Measurements from ENCODE around the gene MYO5C.
A peak's percentile ranks its signal among the peaks of the same experiment; 100 is the strongest.
"Not testable (repeated sequence)": the region's sequence is repeated elsewhere in the genome, so short reads cannot be mapped to it uniquely, and the experiment has no call there.

Gene MYO5C

DNA sequence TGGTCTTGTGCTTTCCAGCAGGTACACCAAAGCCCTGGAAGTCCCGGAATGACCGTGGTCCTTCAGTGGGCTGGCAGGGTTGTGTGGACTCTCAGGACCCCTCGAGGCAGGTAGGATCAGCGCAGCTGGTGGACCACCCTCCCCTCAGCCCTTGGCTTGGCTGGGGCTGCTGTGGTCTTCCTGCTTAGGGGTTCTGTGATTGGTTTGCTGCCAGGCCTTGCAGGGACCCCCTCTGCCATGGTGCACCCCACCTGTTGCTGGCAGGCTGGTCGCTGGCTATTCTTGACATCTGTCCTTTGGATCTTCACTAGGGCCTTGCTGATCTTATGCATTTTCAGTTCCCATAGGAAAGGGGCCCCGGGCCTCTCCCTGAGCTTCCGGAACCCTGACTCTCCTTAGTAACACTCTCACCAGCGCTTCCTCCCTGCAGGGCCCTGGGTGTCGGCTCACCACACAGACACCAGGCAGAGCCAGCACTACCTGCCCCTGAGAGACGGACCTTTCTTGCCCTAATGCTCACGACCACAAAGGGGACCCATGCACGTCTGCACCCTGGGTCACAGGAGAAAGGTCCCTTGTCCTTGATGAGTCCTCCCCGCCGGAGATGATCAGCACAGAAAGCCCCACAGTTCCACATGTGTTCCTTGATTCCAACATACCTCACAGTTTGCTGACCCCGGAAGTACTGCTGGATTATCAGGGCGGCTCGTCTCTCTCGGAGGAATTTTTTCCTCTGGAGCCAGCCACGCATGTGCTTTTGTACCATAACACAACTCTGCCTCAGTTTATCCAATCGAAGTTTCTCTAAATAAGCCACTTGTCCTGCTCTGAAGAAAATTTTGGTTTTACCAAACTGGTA is 51.7 kb downstream of the MYO5C start:
- no peak for DNase-seq (ENCODE audit: low read depth in 2 of 2)

DNA sequence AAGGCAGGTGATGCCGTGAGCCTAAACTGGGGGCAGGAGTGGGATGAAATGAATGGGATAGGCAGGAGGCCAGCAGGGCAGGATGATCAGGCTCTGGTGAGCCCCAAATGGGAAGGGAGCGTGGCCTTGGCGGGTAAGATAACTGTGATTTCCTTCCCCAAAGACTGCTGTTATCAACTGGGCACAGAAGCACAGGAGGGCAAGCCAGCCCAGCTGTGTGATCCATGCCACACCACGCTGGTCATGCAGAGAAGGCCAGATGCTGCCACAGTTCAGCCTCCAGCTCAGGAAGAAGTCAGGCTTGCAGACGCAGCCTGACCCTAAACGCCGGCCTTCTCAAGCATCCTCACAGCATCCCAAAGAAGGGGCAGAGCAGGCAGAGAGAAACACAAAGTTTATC is 52.3 kb downstream of the MYO5C start:
- no peak for DNase-seq (ENCODE audit: low read depth in 2 of 2)

DNA sequence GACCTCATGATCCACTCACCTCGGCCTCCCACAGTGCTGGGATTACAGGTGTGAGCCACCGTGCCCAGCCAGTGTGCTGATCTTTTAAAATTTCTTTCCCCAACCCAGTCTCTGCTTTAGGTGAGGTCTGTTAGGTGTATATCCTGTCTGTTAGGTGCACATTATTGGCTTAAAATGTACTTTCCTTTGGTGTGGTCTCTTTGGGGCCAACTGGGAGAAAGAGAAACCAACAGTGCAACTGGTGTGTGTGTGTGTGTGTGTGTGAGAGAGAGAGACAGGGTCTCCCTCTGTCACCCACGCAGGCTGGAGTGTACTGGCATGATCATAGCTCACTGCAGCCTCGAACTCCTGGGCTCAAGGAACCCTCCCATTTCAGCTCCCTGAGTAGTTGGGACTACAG is 54.1 kb downstream of the MYO5C start:
- no peak for DNase-seq (ENCODE audit: low read depth in 2 of 2)

- no peak for DNase-seq (ENCODE audit: low read depth in 2 of 2)
These were observed 55.4 kb downstream of the MYO5C start for GRCh38 chr15:52240166-52240565.

DNA sequence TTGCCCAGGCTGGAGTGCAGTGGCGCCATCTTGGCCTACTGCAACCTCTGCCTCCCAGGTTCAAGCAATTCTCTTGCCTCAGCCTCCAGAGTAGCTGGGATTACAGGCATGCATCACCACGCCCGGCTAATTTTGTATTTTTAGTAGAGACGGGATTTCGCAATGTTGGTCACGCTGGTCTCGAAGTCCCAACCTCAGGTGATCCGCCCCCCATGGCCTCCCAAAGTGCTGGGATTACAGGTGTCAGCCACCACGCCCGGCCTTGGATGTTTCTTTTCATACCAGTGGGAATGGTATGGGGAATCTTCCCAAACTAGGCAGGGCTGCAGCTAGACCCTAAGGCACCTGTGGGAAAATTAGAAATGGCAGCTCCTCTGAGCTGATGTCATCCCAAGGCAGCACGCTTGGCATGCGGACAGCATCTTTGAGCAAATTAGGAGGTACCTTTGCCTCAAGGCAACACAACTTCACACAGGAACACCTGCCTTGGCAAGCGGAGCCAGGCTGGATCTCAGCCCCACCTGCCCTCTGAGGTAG is 56.5 kb downstream of the MYO5C start:
- DNase-seq (ENCODE audit: low read depth in 2 of 2) = not testable (repeated sequence)

DNA sequence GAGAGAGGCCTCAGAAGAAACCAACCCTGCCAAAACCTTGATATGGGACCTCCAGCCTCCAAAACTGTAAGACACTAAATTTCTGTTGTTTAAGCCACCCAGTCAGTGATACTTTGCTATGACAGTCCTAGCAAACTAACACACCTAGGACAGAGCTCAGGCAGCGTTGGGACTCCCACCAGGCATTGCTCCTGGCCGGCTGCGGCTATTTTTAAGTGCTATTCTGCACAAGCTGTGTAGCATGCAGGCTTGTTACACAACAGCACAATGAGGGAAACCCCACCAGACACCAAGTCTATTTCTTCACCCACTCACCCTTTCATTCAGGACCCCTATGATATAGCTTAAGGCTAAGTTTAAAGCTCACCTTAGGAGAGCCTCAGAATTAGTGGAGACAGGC is 57.5 kb downstream of the MYO5C start:
- DNase-seq (ENCODE audit: low read depth in 2 of 2) = no peak

- DNase-seq (ENCODE audit: low read depth in 2 of 2) = no peak
These were observed 59.6 kb downstream of the MYO5C start for GRCh38 chr15:52236013-52236412.

GRCh38 chr15:52234596-52235541 is 60.7 kb downstream of the MYO5C start:
- no peak for DNase-seq (ENCODE audit: low read depth in 2 of 2)

DNA sequence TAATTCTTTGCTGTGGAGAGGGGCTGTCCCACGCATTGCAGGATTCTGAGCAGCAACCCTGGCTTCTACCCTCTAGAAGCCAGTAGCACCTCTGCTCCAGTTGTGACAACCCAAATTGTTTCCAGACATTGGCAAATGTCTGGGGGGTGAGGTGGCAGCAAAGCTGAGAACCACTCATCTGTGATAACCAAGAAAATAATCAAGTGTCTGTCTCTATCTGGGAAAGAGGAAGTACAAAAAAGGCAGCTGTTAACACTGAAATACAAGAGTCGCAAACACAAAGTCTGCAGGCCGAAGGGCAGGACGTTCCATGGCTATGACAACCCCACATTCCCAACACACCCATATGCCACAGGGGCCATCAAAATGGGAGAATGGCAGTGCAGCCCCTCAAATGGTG is 62.2 kb downstream of the MYO5C start:
- DNase-seq (ENCODE audit: low read depth in 2 of 2) = no peak

- DNase-seq (ENCODE audit: low read depth in 2 of 2) = no peak
These were observed 63.3 kb downstream of the MYO5C start for GRCh38 chr15:52232327-52232726.

- no peak for DNase-seq (ENCODE audit: low read depth in 2 of 2)
These were observed 65.5 kb downstream of the MYO5C start for GRCh38 chr15:52230073-52230472.

DNA sequence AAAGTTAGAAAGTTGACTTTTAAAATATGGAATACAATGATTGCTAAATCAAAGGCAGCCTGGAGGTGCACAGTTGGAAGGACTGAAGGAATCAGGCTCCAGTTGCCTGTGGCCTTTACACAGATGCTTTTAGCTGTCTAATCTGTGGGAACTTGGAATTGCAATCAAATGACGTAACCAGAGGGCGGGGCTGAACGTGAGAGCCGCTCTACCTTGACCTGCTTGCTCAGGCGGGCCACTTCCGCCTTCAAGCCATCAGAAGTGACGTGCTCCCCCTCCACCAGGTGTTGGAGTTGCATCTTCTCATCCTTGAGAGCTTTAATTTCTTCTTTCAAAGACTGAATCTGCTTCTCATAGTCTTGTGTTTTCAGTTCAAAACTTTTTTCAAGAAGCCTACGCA is 66.7 kb downstream of the MYO5C start:
- no peak for DNase-seq (ENCODE audit: low read depth in 2 of 2)

- DNase-seq (ENCODE audit: low read depth in 2 of 2) = peak; percentile 28 to 46
These were observed 68.1 kb downstream of the MYO5C start for GRCh38 chr15:52227456-52227855.

- no peak for DNase-seq (ENCODE audit: low read depth in 2 of 2)
These were observed 70.4 kb downstream of the MYO5C start for GRCh38 chr15:52225230-52225629.

- no peak for DNase-seq (ENCODE audit: low read depth in 2 of 2)
These were observed 71.4 kb downstream of the MYO5C start for GRCh38 chr15:52224211-52224610.

DNA sequence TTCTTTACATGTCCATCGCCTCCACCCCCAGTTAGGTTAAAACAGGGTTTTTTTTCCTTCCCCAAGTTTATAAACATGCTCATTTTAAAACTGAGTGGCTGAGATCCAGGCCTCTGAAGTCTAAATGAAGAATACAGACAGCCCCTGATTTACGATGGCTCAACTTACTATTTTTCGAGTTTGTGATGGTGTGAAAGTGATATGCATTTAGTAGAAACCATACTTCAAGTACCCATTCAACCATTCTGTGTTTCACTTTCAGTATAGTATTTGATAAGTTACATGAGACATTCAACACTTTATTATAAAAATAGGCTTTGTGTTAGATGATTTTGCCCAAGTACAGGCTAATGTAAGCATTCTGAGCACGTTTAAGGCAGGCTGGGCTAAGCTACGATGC is 73.9 kb downstream of the MYO5C start:
- DNase-seq (ENCODE audit: low read depth in 2 of 2) = no peak

DNA sequence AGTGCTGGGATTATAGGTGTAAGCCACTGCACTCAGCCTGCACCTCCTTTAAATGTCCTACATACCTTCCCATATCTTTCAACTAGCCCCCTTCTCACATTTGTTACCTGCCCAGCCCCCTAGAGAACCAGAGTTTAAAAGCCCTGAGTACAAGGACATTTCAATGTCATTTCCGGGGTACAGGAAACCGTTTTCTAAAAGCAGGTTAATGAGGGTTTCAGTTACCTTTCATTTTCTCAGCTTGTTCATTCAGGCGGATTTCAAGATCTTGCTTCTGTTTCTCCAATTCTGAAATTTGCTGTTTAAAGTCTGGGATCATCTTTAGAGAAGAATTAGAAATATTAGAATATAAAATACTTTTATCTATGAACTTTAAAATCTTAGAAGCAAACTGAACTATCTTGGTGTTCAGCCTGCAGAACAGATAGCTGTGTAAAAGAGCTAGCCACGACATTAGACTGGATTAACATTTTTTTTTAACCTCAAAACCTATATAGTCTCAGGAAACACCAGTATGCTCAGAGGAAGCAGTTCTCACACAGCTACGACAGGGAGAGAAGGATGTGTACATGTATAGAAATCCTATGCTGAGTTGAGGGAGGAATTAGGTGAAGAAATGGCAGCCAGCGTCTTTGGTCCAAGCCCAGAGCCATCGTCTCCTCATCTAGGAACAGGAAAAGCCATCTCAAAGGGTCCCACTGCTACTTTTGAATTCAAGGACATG is 74.5 kb downstream of the MYO5C start:
- no peak for DNase-seq (ENCODE audit: low read depth in 2 of 2)

DNA sequence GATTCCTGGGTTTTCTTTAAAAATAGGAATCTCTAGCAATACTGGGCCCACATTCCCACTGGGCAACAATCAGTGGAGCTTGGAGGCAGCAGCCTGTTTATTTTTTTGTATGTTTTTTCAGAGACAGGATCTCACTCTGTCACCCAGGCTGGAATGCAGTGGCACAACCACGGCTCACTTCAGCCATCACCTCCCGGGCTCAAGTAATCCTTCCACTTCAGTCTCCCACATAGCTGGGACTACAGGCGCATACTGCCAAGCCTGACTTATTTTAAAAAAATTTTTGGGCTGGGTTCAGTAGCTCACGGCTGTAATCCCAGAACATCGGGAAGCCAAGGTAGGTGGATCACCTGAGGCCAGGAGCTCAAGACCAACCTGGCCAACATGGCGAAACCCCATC is 75.4 kb downstream of the MYO5C start:
- no peak for DNase-seq (ENCODE audit: low read depth in 2 of 2)

GRCh38 chr15:52218816-52219215 is 76.8 kb downstream of the MYO5C start:
- DNase-seq (ENCODE audit: low read depth in 2 of 2) = no peak

- no peak for DNase-seq (ENCODE audit: low read depth in 2 of 2)
These were observed 77.2 kb downstream of the MYO5C start for GRCh38 chr15:52218371-52218770.

- no peak for DNase-seq (ENCODE audit: low read depth in 2 of 2)
These were observed 78.4 kb downstream of the MYO5C start for GRCh38 chr15:52217186-52217585.

DNA sequence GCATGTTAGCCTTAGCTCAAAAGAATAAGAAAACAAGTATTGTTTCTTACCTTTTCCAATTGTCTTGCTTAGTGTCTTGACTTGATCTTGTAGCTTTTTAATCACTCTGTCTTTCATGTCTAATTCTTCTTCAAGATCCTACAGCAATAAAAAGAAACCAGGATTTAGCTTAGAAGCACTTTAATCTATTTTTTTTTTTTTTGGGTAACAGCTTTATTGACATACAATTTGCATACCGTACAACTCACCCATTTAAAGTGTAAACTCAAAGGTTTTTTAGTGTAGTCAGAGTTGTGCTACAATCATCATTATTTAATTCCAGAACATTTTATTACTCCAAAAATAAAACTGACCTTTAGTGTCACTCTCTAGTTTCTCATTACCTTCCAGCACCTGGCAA is 81.1 kb downstream of the MYO5C start:
- no peak for DNase-seq (ENCODE audit: low read depth in 2 of 2)
